Suprapubic skin (tissue), 4 donors: ENCODE measurements around the gene MED20. TPM values are rescaled to one million over a fixed set of nuclear protein-coding genes. Genes with fewer than 3 reads are reported as not detected.

Source experiments
- DNase-seq, 2 donors: peaks; one replicate each; pipeline ENCODE4 v3.0.0-alpha.2; 2019; ENCODE audit warnings: low spot score in 2 of 2
- H3K27ac ChIP-seq: fragments of 200-600 bp; sonication (generic); one replicate; pipeline ENCODE4 v1.5.1; 2019
- H3K27me3 ChIP-seq: fragments of 200-600 bp; sonication (generic); one replicate; pipeline ENCODE4 v1.5.1; 2019
- H3K36me3 ChIP-seq: fragments of 200-600 bp; sonication (generic); one replicate; pipeline ENCODE4 v1.5.1; 2019
- H3K4me1 ChIP-seq: fragments of 200-600 bp; sonication (generic); one replicate; pipeline ENCODE4 v1.5.1; 2019
- H3K4me3 ChIP-seq: fragments of 200-600 bp; sonication (generic); one replicate; pipeline ENCODE4 v1.5.1; 2019; ENCODE audit warnings: mild to moderate bottlenecking
- H3K9me3 ChIP-seq: fragments of 200-600 bp; sonication (generic); one replicate; pipeline ENCODE4 v1.5.1; 2019
- CTCF ChIP-seq, 2 donors: fragments of 200-600 bp in 1 of 2; fragments of 450-650 bp in 1 of 2; sonication (generic) in 1 of 2; IDR thresholded peaks; one replicate each; pipeline ENCODE4 v1.5.1; 2016 to 2019; ENCODE audit warnings: antibody characterized with exemption in 2 of 2, mild to moderate bottlenecking in 1 of 2, moderate library complexity in 1 of 2
- EP300 ChIP-seq: sonication (generic); formaldehyde crosslinking; IDR thresholded peaks from one replicate; pipeline ENCODE4 v1.6.1; 2017; ENCODE audit warnings: antibody characterized with exemption
- POLR2A ChIP-seq, 2 donors: fragments of 450-650 bp; IDR thresholded peaks; one replicate each; pipeline ENCODE4 v1.6.1; 2017; ENCODE audit warnings: antibody characterized with exemption in 2 of 2, mild to moderate bottlenecking in 2 of 2, moderate library complexity in 2 of 2
- POLR2AphosphoS5 ChIP-seq, 3 donors: sonication (generic); formaldehyde crosslinking; IDR thresholded peaks; one replicate each; pipeline ENCODE4 v1.6.1; 2017; ENCODE audit warnings: antibody characterized with exemption in 3 of 3
- WGBS: methylation state at CpG from one replicate; pipeline ENCODE4 v1.1.5; 2018; 5-methylcytosine and 5-hydroxymethylcytosine counted together
- total RNA-seq, 4 donors: library from RNA; depleted of rRNA; stranded (reverse); fragments of >200 nt; gene quantifications; one replicate each; pipeline ENCODE4 v1.1.0, GENCODE V29; 2016

The MED20 gene
- total RNA-seq, 4 donors from 2014 or later: 15.2 to 18.7 (median 17.3) TPM

GRCh38 chr6:41931792-41932191 lies 10.9 kb upstream of the MED20 start:
- Histone ChIP-seq H3K4me1 (peaks cover 11% of the 10 kb centered on the region), H3K27me3 (no peaks in the 10 kb centered on the region), H3K27ac (no peak overlapping the region), H3K4me3 (no peak overlapping the region), H3K9me3 (no peaks in the 10 kb centered on the region), H3K36me3 (peaks cover 89% of the 10 kb centered on the region)
- WGBS: 42% methylated on average over 2 of the region's 2 CpGs
- DNase-seq: no peak
- TF ChIP-seq EP300: no peak
- TF ChIP-seq POLR2A (IDR thresholded peaks at IDR 0.05): no peak

- Histone ChIP-seq H3K36me3 (peaks cover 86% of the 10 kb centered on the region), H3K4me3 (no peak overlapping the region), H3K27me3 (no peaks in the 10 kb centered on the region), H3K27ac (no peak overlapping the region), H3K9me3 (no peaks in the 10 kb centered on the region), H3K4me1 (no peaks in the 10 kb centered on the region)
- no peak for TF ChIP-seq POLR2AphosphoS5 (IDR thresholded peaks at IDR 0.05)
- no peak for TF ChIP-seq CTCF (IDR thresholded peaks at IDR 0.05)
- TF ChIP-seq POLR2A (IDR thresholded peaks at IDR 0.05): no peak
- TF ChIP-seq EP300: no peak
- DNase-seq: no peak
- 86% methylated on average over 2 of the region's 6 CpGs for WGBS
Measured at GRCh38 chr6:41929924-41930323, 9.0 kb upstream of the MED20 start.

GRCh38 chr6:41927253-41927652 lies 6.3 kb upstream of the MED20 start:
- no peak overlapping the region for H3K27ac ChIP-seq
- TF ChIP-seq POLR2A (IDR thresholded peaks at IDR 0.05) (no peak), CTCF (IDR thresholded peaks at IDR 0.05) (no peak), EP300 (no peak), POLR2AphosphoS5 (IDR thresholded peaks at IDR 0.05) (no peak)
- H3K9me3 ChIP-seq: no peaks in the 10 kb centered on the region
- H3K4me3 ChIP-seq: no peak overlapping the region
- 84% methylated on average over 6 of the region's 6 CpGs for WGBS
- no peak for DNase-seq
- H3K27me3 ChIP-seq: no peaks in the 10 kb centered on the region
- H3K36me3 ChIP-seq: peaks cover 61% of the 10 kb centered on the region
- H3K4me1 ChIP-seq: peaks cover 21% of the 10 kb centered on the region

GRCh38 chr6:41922154-41922553 lies 1.2 kb upstream of the MED20 start:
- H3K27me3 ChIP-seq: no peaks in the 10 kb centered on the region
- no peaks in the 10 kb centered on the region for H3K9me3 ChIP-seq
- peaks cover 11% of the 10 kb centered on the region for H3K36me3 ChIP-seq
- H3K27ac ChIP-seq: no peak overlapping the region
- no peak for TF ChIP-seq CTCF (IDR thresholded peaks at IDR 0.05)
- no peak for TF ChIP-seq POLR2A (IDR thresholded peaks at IDR 0.05)
- TF ChIP-seq EP300: no peak
- TF ChIP-seq POLR2AphosphoS5 (IDR thresholded peaks at IDR 0.05): no peak
- DNase-seq: no peak
- WGBS: 3% methylated on average over 7 of the region's 7 CpGs
- H3K4me1 ChIP-seq: peaks cover 51% of the 10 kb centered on the region
- peak overlapping the region; percentile 79 for H3K4me3 ChIP-seq

- peaks cover 51% of the 10 kb centered on the region for H3K4me1 ChIP-seq
- WGBS: 2% methylated on average over 20 of the region's 20 CpGs
- peak overlapping the region; percentile 79 for H3K4me3 ChIP-seq
- no peak for DNase-seq
- peaks cover 10% of the 10 kb centered on the region for H3K36me3 ChIP-seq
- TF ChIP-seq POLR2AphosphoS5 (IDR thresholded peaks at IDR 0.05): no peak
- TF ChIP-seq POLR2A (IDR thresholded peaks at IDR 0.05): no peak
- H3K27ac ChIP-seq: peak overlapping the region; percentile 93
- H3K27me3 ChIP-seq: no peaks in the 10 kb centered on the region
- H3K9me3 ChIP-seq: no peaks in the 10 kb centered on the region
Measured at GRCh38 chr6:41921712-41921998, 716 bp upstream of the MED20 start.

- no peak overlapping the region for H3K4me3 ChIP-seq
- no peaks in the 10 kb centered on the region for H3K9me3 ChIP-seq
- no peak overlapping the region for H3K27ac ChIP-seq
- no peaks in the 10 kb centered on the region for H3K27me3 ChIP-seq
- DNase-seq: no peak
- H3K36me3 ChIP-seq: peaks cover 40% of the 10 kb centered on the region
- no peak for TF ChIP-seq POLR2AphosphoS5 (IDR thresholded peaks at IDR 0.05)
- no peak for TF ChIP-seq CTCF (IDR thresholded peaks at IDR 0.05)
- TF ChIP-seq EP300: no peak
- TF ChIP-seq POLR2A (IDR thresholded peaks at IDR 0.05): no peak
- H3K4me1 ChIP-seq: peaks cover 33% of the 10 kb centered on the region
- 39% methylated on average over 4 of the region's 4 CpGs for WGBS
Measured at GRCh38 chr6:41917528-41917927, 3.4 kb downstream of the MED20 start.
